H9 (cell line): ENCODE results near the gene EXOC2. TPM values are rescaled to one million over a fixed set of nuclear protein-coding genes. Genes with fewer than 3 reads are reported as not detected.

Experiments
- DNase-seq: peaks from one replicate; pipeline ENCODE4 v3.0.0-alpha.2; 2017
- H2AFZ ChIP-seq: one replicate; pipeline ENCODE4 v1.6.1; 2013; ENCODE audit warnings: mild to moderate bottlenecking, low read length, control low read depth, moderate library complexity
- H2AK5ac ChIP-seq: 2 replicates; pipeline ENCODE4 v1.6.1; 2013; ENCODE audit warnings: low read length, control low read depth, mixed read lengths; ENCODE audit not compliant: insufficient read length
- H2BK120ac ChIP-seq: one replicate; pipeline ENCODE4 v1.6.1; 2013; ENCODE audit warnings: low read depth, mild to moderate bottlenecking, low read length, control low read depth, inconsistent platforms; ENCODE audit not compliant: poor library complexity, severe bottlenecking
- H2BK12ac ChIP-seq: 2 replicates; pipeline ENCODE4 v1.6.1; 2013; ENCODE audit warnings: low read length, control low read depth, mixed read lengths, low read depth; ENCODE audit not compliant: insufficient read length
- H2BK15ac ChIP-seq: 2 replicates; pipeline ENCODE4 v1.6.1; 2013; ENCODE audit warnings: low read depth, low read length, control low read depth
- H2BK20ac ChIP-seq: one replicate; pipeline ENCODE4 v1.6.1; 2013; ENCODE audit warnings: low read depth, mild to moderate bottlenecking, low read length, control low read depth, inconsistent platforms; ENCODE audit not compliant: poor library complexity, severe bottlenecking
- H2BK5ac ChIP-seq: 2 replicates; pipeline ENCODE4 v1.6.1; 2013; ENCODE audit warnings: low read length, control low read depth, mixed read lengths; ENCODE audit not compliant: insufficient read length
- H3K14ac ChIP-seq: 2 replicates; pipeline ENCODE4 v1.6.1; 2013; ENCODE audit warnings: low read length, control low read depth; ENCODE audit not compliant: insufficient read depth
- H3K18ac ChIP-seq: 2 replicates; pipeline ENCODE4 v1.6.1; 2013; ENCODE audit warnings: low read depth, mild to moderate bottlenecking, mixed read lengths, low read length, control low read depth; ENCODE audit not compliant: insufficient read length
- H3K23ac ChIP-seq: 2 replicates; pipeline ENCODE4 v1.6.1; 2013; ENCODE audit warnings: low read length, control low read depth, mixed read lengths, low read depth; ENCODE audit not compliant: insufficient read length
- H3K23me2 ChIP-seq: 2 replicates; pipeline ENCODE4 v1.6.1; 2013; ENCODE audit warnings: low read depth, mild to moderate bottlenecking, mixed read lengths, low read length, control low read depth; ENCODE audit not compliant: insufficient read length, poor library complexity, severe bottlenecking
- H3K27ac ChIP-seq: 2 replicates; pipeline ENCODE4 v1.5.1; 2013; ENCODE audit warnings: low read length, control low read depth, mixed read lengths, low read depth; ENCODE audit not compliant: insufficient read length
- H3K27me3 ChIP-seq: 2 replicates; pipeline ENCODE4 v1.6.1; 2013; ENCODE audit warnings: low read length, control low read depth, inconsistent platforms; ENCODE audit not compliant: insufficient read depth
- H3K4ac ChIP-seq: 2 replicates; pipeline ENCODE4 v1.6.1; 2013; ENCODE audit warnings: low read depth, mild to moderate bottlenecking, control low read depth, inconsistent platforms, low read length, moderate library complexity
- H3K4me1 ChIP-seq: 2 replicates; pipeline ENCODE4 v1.6.1; 2013; ENCODE audit warnings: low read length, control low read depth, inconsistent platforms; ENCODE audit not compliant: insufficient read depth
- H3K4me2 ChIP-seq: 2 replicates; pipeline ENCODE4 v1.6.1; 2013; ENCODE audit warnings: low read length, control low read depth, mixed read lengths; ENCODE audit not compliant: insufficient read length, insufficient read depth
- H3K56ac ChIP-seq: 2 replicates; pipeline ENCODE4 v1.6.1; 2013; ENCODE audit warnings: low read depth, mild to moderate bottlenecking, mixed read lengths, low read length, control low read depth; ENCODE audit not compliant: insufficient read length
- H3K79me1 ChIP-seq: 2 replicates; pipeline ENCODE4 v1.6.1; 2013; ENCODE audit warnings: low read depth, mild to moderate bottlenecking, moderate library complexity, low read length, control low read depth, inconsistent platforms; ENCODE audit not compliant: insufficient read depth, poor library complexity, severe bottlenecking
- H3K79me2 ChIP-seq: 2 replicates; pipeline ENCODE4 v1.6.1; 2013; ENCODE audit warnings: low read length, control low read depth, inconsistent platforms; ENCODE audit not compliant: insufficient read depth
- H3K9ac ChIP-seq: 2 replicates; pipeline ENCODE4 v1.6.1; 2013; ENCODE audit warnings: low read length, control low read depth, mixed read lengths; ENCODE audit not compliant: insufficient read length; ENCODE audit errors: extremely low read depth
- H3K9me3 ChIP-seq: one replicate; pipeline ENCODE4 v1.6.1; 2013; ENCODE audit warnings: low read depth, low read length, inconsistent platforms; ENCODE audit not compliant: control insufficient read depth
- H3T11ph ChIP-seq: one replicate; pipeline ENCODE4 v1.6.1; 2013; ENCODE audit warnings: mild to moderate bottlenecking, low read length, control low read depth, inconsistent platforms
- H4K20me1 ChIP-seq: one replicate; pipeline ENCODE4 v1.6.1; 2013; ENCODE audit not compliant: control insufficient read depth, insufficient read length, insufficient read depth
- H4K5ac ChIP-seq: 2 replicates; pipeline ENCODE4 v1.6.1; 2013; ENCODE audit warnings: low read depth, mild to moderate bottlenecking, mixed read lengths, low read length, control low read depth; ENCODE audit not compliant: insufficient read length
- H4K8ac ChIP-seq: replicated peaks from 2 replicates; pipeline ENCODE4 v1.6.1; 2013; ENCODE audit warnings: low read length, control low read depth, mixed read lengths, low read depth; ENCODE audit not compliant: insufficient read length
- H4K91ac ChIP-seq: 2 replicates; pipeline ENCODE4 v1.6.1; 2013; ENCODE audit warnings: low read depth, mild to moderate bottlenecking, moderate library complexity, mixed read lengths, low read length, control low read depth; ENCODE audit not compliant: insufficient read length
- H3K27ac Mint-ChIP-seq, 3 experiments: 2 replicates in 2 of 3; 3 replicates in 1 of 3; pipeline ENCODE4 v1.8.0; 2020 to 2021; ENCODE audit warnings: mixed read lengths in 3 of 3, mild to moderate bottlenecking in 1 of 3, moderate library complexity in 1 of 3
- H3K27me3 Mint-ChIP-seq: 2 replicates; pipeline ENCODE4 v1.8.0; 2021; ENCODE audit warnings: low read depth, mild to moderate bottlenecking, moderate library complexity, mixed read lengths
- H3K36me3 Mint-ChIP-seq, 3 experiments: 2 replicates in 2 of 3; 3 replicates in 1 of 3; pipeline ENCODE4 v1.8.0; 2020 to 2021; ENCODE audit warnings: low read depth in 3 of 3, mixed read lengths in 3 of 3; ENCODE audit not compliant: insufficient read depth in 1 of 3
- H3K4me1 Mint-ChIP-seq, 2 experiments: 2 replicates each; pipeline ENCODE4 v1.8.0; 2020; ENCODE audit warnings: mixed read lengths in 2 of 2
- H3K4me3 Mint-ChIP-seq, 2 experiments: 2 replicates in 1 of 2; 3 replicates in 1 of 2; pipeline ENCODE4 v1.8.0; 2020 to 2021; ENCODE audit warnings: mild to moderate bottlenecking in 2 of 2, mixed read lengths in 2 of 2, moderate library complexity in 1 of 2
- H3K9me3 Mint-ChIP-seq, 2 experiments: 2 replicates in 1 of 2; 3 replicates in 1 of 2; pipeline ENCODE4 v1.8.0; 2020; ENCODE audit warnings: mild to moderate bottlenecking in 2 of 2, mixed read lengths in 2 of 2, moderate library complexity in 1 of 2
- CTCF ChIP-seq: fragments of 200-600 bp; sonication (generic); conservative IDR thresholded peaks from 3 replicates; pipeline ENCODE4 v1.8.0; 2021; ENCODE audit warnings: antibody characterized with exemption, mild to moderate bottlenecking
- WGBS: extraction: QIAGEN DNeasy Blood & Tissue Kit; methylation state at CpG from one replicate; pipeline ENCODE4 v1.1.7; 2013; ENCODE audit warnings: missing lambda C conversion rate, low lambda C conversion rate, mixed read lengths; ENCODE audit not compliant: insufficient read length; ENCODE audit errors: extremely low coverage; 5-methylcytosine and 5-hydroxymethylcytosine counted together
- total RNA-seq: library from RNA; stranded (reverse); gene quantifications from 2 replicates; pipeline ENCODE4 v1.2.1, GENCODE V29; 2021

The EXOC2 gene
- total RNA-seq, 1 experiment from 2014 or later, result 29.9 TPM

DNA sequence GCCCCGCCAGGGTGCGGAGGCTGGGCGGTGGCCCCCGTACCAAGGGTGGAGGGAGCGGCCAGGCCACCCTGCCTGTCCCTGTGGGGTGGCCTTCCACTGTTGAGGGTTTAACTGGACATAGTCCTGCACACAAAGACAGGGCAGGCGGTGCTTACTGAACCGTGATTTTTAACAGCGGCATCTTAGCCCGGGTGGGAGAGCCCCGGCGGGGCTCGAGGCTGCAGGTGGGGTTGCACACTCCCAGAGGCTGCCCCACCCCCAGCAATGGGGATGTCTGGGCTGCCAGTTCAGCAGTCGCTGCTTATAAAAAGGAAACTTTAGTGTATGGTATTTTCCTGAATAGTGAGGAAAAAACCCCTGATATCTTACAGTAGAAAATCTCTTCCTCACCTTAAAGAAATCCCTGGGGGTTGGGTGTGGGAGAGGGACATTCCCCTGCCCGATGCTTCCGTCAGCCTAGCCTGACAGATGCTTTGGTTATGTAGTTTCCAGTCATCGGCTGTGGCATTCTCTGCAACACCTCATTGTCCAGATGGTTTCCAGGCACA is 222.0 kb downstream of the EXOC2 start:
- no peak overlapping the region for H2BK12ac ChIP-seq
- H3K23ac ChIP-seq, result no peak overlapping the region
- H2BK15ac ChIP-seq, result no peak overlapping the region
- no peak for DNase-seq
- no peaks in the 10 kb centered on the region for H3K23me2 ChIP-seq
- no peak overlapping the region for H3K4me3 Mint-ChIP-seq
- H3K27ac ChIP-seq, result no peak overlapping the region
- TF ChIP-seq CTCF, result no peak
- H3K18ac ChIP-seq, result no peak overlapping the region
- H2BK20ac ChIP-seq, result no peak overlapping the region
- no CpG with 5 or more reads among the region's 16 CpGs for WGBS
- H3K56ac ChIP-seq, result no peak overlapping the region
- H3K4me1 ChIP-seq, result no peaks in the 10 kb centered on the region
- no peak overlapping the region for H4K5ac ChIP-seq
- no peaks in the 10 kb centered on the region for H4K20me1 ChIP-seq
- no peak overlapping the region; the same call in 1 of the 2 replicates for H3K14ac ChIP-seq
- no peaks in the 10 kb centered on the region for H3K79me2 ChIP-seq
- no peaks in the 10 kb centered on the region for H3K27me3 ChIP-seq
- no peak overlapping the region for H3T11ph ChIP-seq
- H4K8ac ChIP-seq, result no peak overlapping the region
- peaks cover 4 to 11% of the 10 kb centered on the region in 2 experiments; a peak in 2 of 4 replicates for H3K4me1 Mint-ChIP-seq
- no peak overlapping the region for H3K27ac Mint-ChIP-seq
- no peaks in the 10 kb centered on the region for H3K79me1 ChIP-seq
- no peak overlapping the region for H3K9ac ChIP-seq
- H2AK5ac ChIP-seq, result no peak overlapping the region
- no peak overlapping the region for H3K4me2 ChIP-seq
- H3K9me3 ChIP-seq, result no peaks in the 10 kb centered on the region
- no peak overlapping the region for H2BK5ac ChIP-seq
- H3K9me3 Mint-ChIP-seq, result peaks cover under 1 to 8% of the 10 kb centered on the region in 2 experiments; a peak in 2 of 5 replicates
- H2AFZ ChIP-seq, result no peak overlapping the region
- H3K27me3 Mint-ChIP-seq, result peaks cover 6% of the 10 kb centered on the region
- H4K91ac ChIP-seq, result no peak overlapping the region
- no peak overlapping the region for H2BK120ac ChIP-seq
- peaks cover 0 to 2% (median 0%) of the 10 kb centered on the region in 3 experiments; a peak in 1 of 7 replicates for H3K36me3 Mint-ChIP-seq
- H3K4ac ChIP-seq, result no peak overlapping the region
